ENCODE results near the gene SYT1. TPM values are rescaled to one million over a fixed set of nuclear protein-coding genes. Genes with fewer than 3 reads are reported as not detected.

The SYT1 gene
- total RNA-seq, 1 experiment from 2014 or later, result 44.9 TPM

GRCh38 chr12:79413796-79414195 is 549.2 kb downstream of the SYT1 start:
- BruUV-seq (replicated peaks), result no TSS peak
- RAD21 ChIA-PET (ENCODE audit: low non-redundant PET in 1 of 2, low total read pairs in 2 of 2, uncharacterized antibody in 2 of 2, unreplicated experiment in 2 of 2), result no interaction called here
- no peak overlapping the region for H3K4me3 ChIP-seq (replicated peaks in 1 of 2; ENCODE audit: low read depth in 1 of 2, low read length in 2 of 2)
- peaks cover 4 to 14% of the 10 kb centered on the region in 2 experiments; a peak in 2 of 4 replicates for H3K4me1 ChIP-seq (ENCODE audit: control insufficient read depth in 1 of 2, insufficient read depth in 2 of 2, low read length in 2 of 2)
- POLR2A ChIA-PET, result no interaction called here
- H3K27me3 ChIP-seq (ENCODE audit: insufficient read depth, low read length), result no peaks in the 10 kb centered on the region
- H3K27ac ChIP-seq (ENCODE audit: low read depth, low read length), result no peak overlapping the region
- no peaks in the 10 kb centered on the region for H3K79me2 ChIP-seq (ENCODE audit: insufficient read depth, low read length)
- 0 out of 2 replicates have a peak, but pooled peaks cover 5% of the 10 kb centered on the region for H3K9me2 ChIP-seq (ENCODE audit: insufficient read depth)
- no peaks in the 10 kb centered on the region for H3K36me3 ChIP-seq (ENCODE audit: control insufficient read depth in 1 of 2, insufficient read depth in 2 of 2, low read length in 2 of 2)
- H4K20me1 ChIP-seq (ENCODE audit: insufficient read depth), result no peaks in the 10 kb centered on the region
- TF ChIP-seq ZNF274 (IDR thresholded peaks at IDR 0.05; ENCODE audit: low read depth, low read length), result no peak
- no peak for TF ChIP-seq FOSL1 (IDR thresholded peaks at IDR 0.05; ENCODE audit: low read depth)
- TF ChIP-seq CEBPB (IDR thresholded peaks at IDR 0.05; ENCODE audit: low read depth), result no peak
- TF ChIP-seq REST (IDR thresholded peaks at IDR 0.05; ENCODE audit: low read depth), result no peak
- TF ChIP-seq YY1 (IDR thresholded peaks at IDR 0.05; ENCODE audit: extremely low read depth, insufficient replicate concordance, low read depth, low read length), result no peak
- no peak for TF ChIP-seq EGR1 (IDR thresholded peaks at IDR 0.05; ENCODE audit: low read depth)
- TF ChIP-seq, protein P1, sequence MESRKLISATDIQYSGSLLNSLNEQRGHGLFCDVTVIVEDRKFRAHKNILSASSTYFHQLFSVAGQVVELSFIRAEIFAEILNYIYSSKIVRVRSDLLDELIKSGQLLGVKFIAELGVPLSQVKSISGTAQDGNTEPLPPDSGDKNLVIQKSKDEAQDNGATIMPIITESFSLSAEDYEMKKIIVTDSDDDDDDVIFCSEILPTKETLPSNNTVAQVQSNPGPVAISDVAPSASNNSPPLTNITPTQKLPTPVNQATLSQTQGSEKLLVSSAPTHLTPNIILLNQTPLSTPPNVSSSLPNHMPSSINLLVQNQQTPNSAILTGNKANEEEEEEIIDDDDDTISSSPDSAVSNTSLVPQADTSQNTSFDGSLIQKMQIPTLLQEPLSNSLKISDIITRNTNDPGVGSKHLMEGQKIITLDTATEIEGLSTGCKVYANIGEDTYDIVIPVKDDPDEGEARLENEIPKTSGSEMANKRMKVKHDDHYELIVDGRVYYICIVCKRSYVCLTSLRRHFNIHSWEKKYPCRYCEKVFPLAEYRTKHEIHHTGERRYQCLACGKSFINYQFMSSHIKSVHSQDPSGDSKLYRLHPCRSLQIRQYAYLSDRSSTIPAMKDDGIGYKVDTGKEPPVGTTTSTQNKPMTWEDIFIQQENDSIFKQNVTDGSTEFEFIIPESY (IDR thresholded peaks at IDR 0.05; ENCODE audit: extremely low read depth, insufficient replicate concordance, low read length), result no peak
- no peak for TF ChIP-seq SP1 (IDR thresholded peaks at IDR 0.05; ENCODE audit: low read depth)
- no peak for TF ChIP-seq ZFX (IDR thresholded peaks at IDR 0.05)
- no peak for TF ChIP-seq CTCF (IDR thresholded peaks at IDR 0.05 in 2 of 3, conservative IDR thresholded peaks at IDR 0.05 in 1 of 3; ENCODE audit: borderline replicate concordance in 1 of 3, insufficient read depth in 1 of 3, low read depth in 2 of 3, low read length in 2 of 3)
- no peak for DNase-seq (ENCODE audit: low read depth, low spot score)
- no peak overlapping the region for H3K9ac ChIP-seq (ENCODE audit: low read length)
- intact Hi-C loops (cut with micrococcal nuclease), result no loop called here
- CTCF ChIA-PET, result no interaction called here
- no peak overlapping the region for H2AFZ ChIP-seq (ENCODE audit: low read depth, low read length, poor library complexity, severe bottlenecking)
- no peaks in the 10 kb centered on the region for H3K9me3 ChIP-seq (ENCODE audit: control insufficient read depth in 1 of 2, insufficient read depth in 1 of 2, low read depth in 1 of 2, low read length in 2 of 2)
- no peak overlapping the region for H3K4me2 ChIP-seq (ENCODE audit: low read length)
- no peak for ATAC-seq

Measured in HCT116 (cell line).